OCI-LY3 (cell line): ENCODE data around the gene YY1.
"Not testable (repeated sequence)": the region's sequence is repeated elsewhere in the genome, so short reads cannot be mapped to it uniquely, and the experiment has no call there.

Source experiments
- H2AFZ ChIP-seq: fragments of 200-600, 300-600 bp; shearing (Covaris generic); 2 replicates; pipeline ENCODE4 v1.6.0; 2014; ENCODE audit warnings: antibody characterized with exemption, low read depth, low read length
- H3K27ac ChIP-seq: fragments of 200-600, 300-600 bp; sonication (generic); 2 replicates; pipeline ENCODE4 v1.5.1; 2014; ENCODE audit warnings: mild to moderate bottlenecking, low read length, moderate library complexity, mixed read lengths
- H3K27me3 ChIP-seq: fragments of 200-600, 300-600 bp; sonication (generic); 2 replicates; pipeline ENCODE4 v1.6.1; 2014; ENCODE audit warnings: low read depth, low read length, mixed read lengths
- H3K36me3 ChIP-seq: fragments of 200-600, 300-600 bp; sonication (generic); replicated peaks from 2 replicates; pipeline ENCODE3; 2014; ENCODE audit warnings: low read depth, low read length, mixed read lengths
- H3K4me1 ChIP-seq: fragments of 300-600, 200-600 bp; sonication (generic); 2 replicates; pipeline ENCODE4 v1.6.1; 2014; ENCODE audit warnings: low read length, mixed read lengths
- H3K4me2 ChIP-seq: fragments of 200-600, 300-600 bp; sonication (generic); 2 replicates; pipeline ENCODE4 v1.6.1; 2014; ENCODE audit warnings: low read length, mixed read lengths
- H3K4me3 ChIP-seq: fragments of 300-600, 200-600 bp; sonication (generic); 2 replicates; pipeline ENCODE4 v1.5.1; 2014; ENCODE audit warnings: antibody characterized with exemption, mild to moderate bottlenecking, low read length, moderate library complexity
- H3K79me2 ChIP-seq: fragments of 300-600, 200-600 bp; shearing (Covaris generic); 2 replicates; pipeline ENCODE4 v1.6.1; 2014; ENCODE audit warnings: mild to moderate bottlenecking, low read length, mixed read lengths
- H3K9ac ChIP-seq: fragments of 300-600, 200-600 bp; shearing (Covaris generic); 2 replicates; pipeline ENCODE4 v1.6.0; 2014; ENCODE audit warnings: mild to moderate bottlenecking, low read length, moderate library complexity
- H3K9me3 ChIP-seq: fragments of 200-600, 300-600 bp; shearing (Covaris generic); 2 replicates; pipeline ENCODE4 v1.6.1; 2014; ENCODE audit warnings: low read length, mixed read lengths; ENCODE audit not compliant: insufficient read depth
- H4K20me1 ChIP-seq: fragments of 200-600, 300-600 bp; sonication (generic); 2 replicates; pipeline ENCODE4 v1.6.1; 2016; ENCODE audit warnings: low read length, mixed read lengths; ENCODE audit not compliant: insufficient read depth
- CTCF ChIP-seq: fragments of 200-600, 300-600 bp; sonication (generic); IDR thresholded peaks from 2 replicates; pipeline ENCODE4 v1.5.1; 2014; ENCODE audit warnings: antibody characterized with exemption, low read length, low read depth
- EZH2phosphoT487 ChIP-seq: fragments of 200-600 bp; shearing (Covaris generic); IDR thresholded peaks from 2 replicates; pipeline ENCODE4 v1.6.1; 2018; ENCODE audit warnings: antibody characterized with exemption, mixed run types, low read depth

The YY1 gene

GRCh38 chr14:100294213-100294962, 55.4 kb downstream of the YY1 start:
- no peak overlapping the region for H2AFZ ChIP-seq
- H3K4me1 ChIP-seq: peaks cover 27% of the 10 kb centered on the region
- no peaks in the 10 kb centered on the region for H3K36me3 ChIP-seq
- no peak overlapping the region for H3K27ac ChIP-seq
- no peaks in the 10 kb centered on the region for H3K79me2 ChIP-seq
- H3K4me3 ChIP-seq: no peak overlapping the region
- H3K9ac ChIP-seq: no peak overlapping the region
- H3K27me3 ChIP-seq: no peaks in the 10 kb centered on the region
- H4K20me1 ChIP-seq: no peaks in the 10 kb centered on the region
- H3K9me3 ChIP-seq: no peaks in the 10 kb centered on the region
- TF ChIP-seq EZH2phosphoT487: no peak
- no peak for TF ChIP-seq CTCF
- no peak overlapping the region for H3K4me2 ChIP-seq

GRCh38 chr14:100294963-100295330, 56.0 kb downstream of the YY1 start:
- H3K27ac ChIP-seq: no peak overlapping the region
- H3K36me3 ChIP-seq: no peaks in the 10 kb centered on the region
- TF ChIP-seq CTCF: no peak
- TF ChIP-seq EZH2phosphoT487: no peak
- H3K4me2 ChIP-seq: no peak overlapping the region
- H3K4me1 ChIP-seq: peaks cover 24% of the 10 kb centered on the region
- H3K27me3 ChIP-seq: no peaks in the 10 kb centered on the region
- no peaks in the 10 kb centered on the region for H4K20me1 ChIP-seq
- H3K4me3 ChIP-seq: no peak overlapping the region
- H3K79me2 ChIP-seq: no peaks in the 10 kb centered on the region
- H2AFZ ChIP-seq: no peak overlapping the region
- no peak overlapping the region for H3K9ac ChIP-seq
- H3K9me3 ChIP-seq: no peaks in the 10 kb centered on the region

GRCh38 chr14:100295376-100296105, 56.6 kb downstream of the YY1 start:
- Histone ChIP-seq H3K9ac (no peak overlapping the region), H2AFZ (no peak overlapping the region), H3K27me3 (no peaks in the 10 kb centered on the region), H3K4me3 (no peak overlapping the region), H4K20me1 (no peaks in the 10 kb centered on the region), H3K9me3 (no peaks in the 10 kb centered on the region), H3K4me2 (no peak overlapping the region), H3K4me1 (peaks cover 18% of the 10 kb centered on the region), H3K27ac (no peak overlapping the region), H3K36me3 (no peaks in the 10 kb centered on the region), H3K79me2 (no peaks in the 10 kb centered on the region)
- TF ChIP-seq CTCF: no peak
- TF ChIP-seq EZH2phosphoT487: no peak

- no peak overlapping the region for H3K9ac ChIP-seq
- no peaks in the 10 kb centered on the region for H3K27me3 ChIP-seq
- no peaks in the 10 kb centered on the region for H3K79me2 ChIP-seq
- no peaks in the 10 kb centered on the region for H3K9me3 ChIP-seq
- H3K4me1 ChIP-seq: peaks cover 18% of the 10 kb centered on the region
- H3K27ac ChIP-seq: no peak overlapping the region
- H4K20me1 ChIP-seq: no peaks in the 10 kb centered on the region
- H3K4me3 ChIP-seq: no peak overlapping the region
- H2AFZ ChIP-seq: no peak overlapping the region
- TF ChIP-seq EZH2phosphoT487: no peak
- TF ChIP-seq CTCF: no peak
- H3K4me2 ChIP-seq: no peak overlapping the region
- no peaks in the 10 kb centered on the region for H3K36me3 ChIP-seq
These were observed 57.2 kb downstream of the YY1 start for GRCh38 chr14:100296106-100296651.

- H3K36me3 ChIP-seq, H3K27me3 ChIP-seq, H3K79me2 ChIP-seq, H3K4me3 ChIP-seq, H3K27ac ChIP-seq, H2AFZ ChIP-seq, H4K20me1 ChIP-seq, H3K9me3 ChIP-seq: not testable (repeated sequence)
- peak overlapping the region; percentile 11; the same call in 1 of the 2 replicates for H3K9ac ChIP-seq
- peak overlapping the region; percentile 62 for H3K4me2 ChIP-seq
- H3K4me1 ChIP-seq: peaks cover 18% of the 10 kb centered on the region
These were observed 57.8 kb downstream of the YY1 start for GRCh38 chr14:100296729-100297128.
